NCI-H1694 (cell line): ENCODE measurements around the gene DAPL1.
"Not testable (repeated sequence)": the region's sequence is repeated elsewhere in the genome, so short reads cannot be mapped to it uniquely, and the experiment has no call there.

Source experiments
- DNase-seq: peaks from one replicate; lab custom pipeline; 2025; lab: John Stamatoyannopoulos, UW

DAPL1 gene

GRCh38 chr2:158822193-158822592 is 27.1 kb downstream of the DAPL1 start:
- DNase-seq = no peak

- DNase-seq = no peak
Measured at GRCh38 chr2:158823486-158824237, 28.5 kb downstream of the DAPL1 start.

- no peak for DNase-seq
Measured at GRCh38 chr2:158825021-158825420, 29.9 kb downstream of the DAPL1 start.

- no peak for DNase-seq
Measured at GRCh38 chr2:158826965-158827364, 31.8 kb downstream of the DAPL1 start.

- no peak for DNase-seq
Measured at GRCh38 chr2:158828378-158829164, 33.5 kb downstream of the DAPL1 start.

GRCh38 chr2:158829167-158829566 is 34.0 kb downstream of the DAPL1 start:
- DNase-seq = no peak

- no peak for DNase-seq
Measured at GRCh38 chr2:158830201-158830600, 35.1 kb downstream of the DAPL1 start.

- no peak for DNase-seq
Measured at GRCh38 chr2:158835431-158835830, 40.3 kb downstream of the DAPL1 start.

GRCh38 chr2:158837645-158838044 is 42.5 kb downstream of the DAPL1 start:
- no peak for DNase-seq

- no peak for DNase-seq
Measured at GRCh38 chr2:158841850-158842249, 46.7 kb downstream of the DAPL1 start.

GRCh38 chr2:158845444-158845843 is 50.3 kb downstream of the DAPL1 start:
- DNase-seq = no peak

GRCh38 chr2:158845859-158846258 is 50.7 kb downstream of the DAPL1 start:
- DNase-seq = no peak

GRCh38 chr2:158847526-158847925 is 52.4 kb downstream of the DAPL1 start:
- DNase-seq = not testable (repeated sequence)

- DNase-seq = not testable (repeated sequence)
Measured at GRCh38 chr2:158848031-158848970, 53.2 kb downstream of the DAPL1 start.

- DNase-seq = not testable (repeated sequence)
Measured at GRCh38 chr2:158860179-158860578, 65.1 kb downstream of the DAPL1 start.

- not testable (repeated sequence) for DNase-seq
Measured at GRCh38 chr2:158861626-158862025, 66.5 kb downstream of the DAPL1 start.

- not testable (repeated sequence) for DNase-seq
Measured at GRCh38 chr2:158865469-158865868, 70.4 kb downstream of the DAPL1 start.
